Heart left ventricle (tissue), 16 donors: Measurements from ENCODE around the gene BRINP1. TPM values are rescaled to one million over a fixed set of nuclear protein-coding genes. Genes with fewer than 3 reads are reported as not detected.

Experiments used
- ATAC-seq, 4 donors: fragments of 200-7000 bp; cut with Tn5 transposase; one replicate each; pipeline ENCODE4 v1.9.1; 2020 to 2022; ENCODE audit warnings: moderate library complexity in 4 of 4, mild to moderate bottlenecking in 3 of 4, moderate number of reproducible peaks in 1 of 4
- DNase-seq, 5 donors: peaks; one replicate each; pipeline ENCODE4 v3.0.0-alpha.2; 2020
- H3K27ac ChIP-seq, 12 donors: fragments of 200-600 bp; sonication (generic) in 4 of 12; one replicate each; pipeline versions ENCODE4 v1.5.0 to v1.8.0; 2016 to 2022; ENCODE audit warnings: mild to moderate bottlenecking in 2 of 12
- H3K27me3 ChIP-seq, 9 donors: fragments of 200-600 bp; sonication (generic) in 2 of 9; one replicate each; pipeline versions ENCODE4 v1.5.1 to v1.8.0; 2016 to 2022; ENCODE audit warnings: mild to moderate bottlenecking in 3 of 9
- H3K36me3 ChIP-seq, 9 donors: fragments of 200-600 bp; sonication (generic) in 2 of 9; one replicate each; pipeline versions ENCODE4 v1.5.0 to v1.8.0; 2018 to 2022; ENCODE audit warnings: mild to moderate bottlenecking in 2 of 9
- H3K4me1 ChIP-seq, 12 donors: fragments of 200-600 bp; sonication (generic) in 4 of 12; one replicate each; pipeline versions ENCODE4 v1.5.0 to v1.8.0; 2016 to 2022; ENCODE audit warnings: mild to moderate bottlenecking in 3 of 12
- H3K4me3 ChIP-seq, 12 donors: fragments of 200-600 bp; sonication (generic) in 4 of 12; one replicate each; pipeline versions ENCODE4 v1.5.0 to v1.8.0; 2017 to 2022; ENCODE audit warnings: mild to moderate bottlenecking in 9 of 12, moderate library complexity in 4 of 12
- H3K9me3 ChIP-seq, 12 donors: fragments of 200-600 bp; sonication (generic) in 4 of 12; one replicate each; pipeline versions ENCODE4 v1.5.0 to v1.8.0; 2016 to 2022; ENCODE audit warnings: mild to moderate bottlenecking in 1 of 12
- CTCF ChIP-seq, 12 donors: fragments of 200-600 bp; sonication (generic) in 4 of 12; IDR thresholded peaks; one replicate each; pipeline versions ENCODE4 v1.5.0 to v1.8.0; 2018 to 2022; ENCODE audit warnings: antibody characterized with exemption in 12 of 12, mild to moderate bottlenecking in 5 of 12
- POLR2A ChIP-seq, 2 donors: fragments of 450-650 bp; IDR thresholded peaks; one replicate each; pipeline ENCODE4 v1.6.1; 2017; ENCODE audit warnings: antibody characterized with exemption in 2 of 2, mild to moderate bottlenecking in 2 of 2, moderate library complexity in 2 of 2
- WGBS, 4 donors: extraction: QIAGEN DNeasy Blood & Tissue Kit in 2 of 4; methylation state at CpG; one replicate each; pipeline versions ENCODE4 v1.1.5 to v1.1.7; 2013 to 2018; 5-methylcytosine and 5-hydroxymethylcytosine counted together
- intact Hi-C, 10 donors: fragments of 100-400 bp; cut with DNase I; formaldehyde crosslinking; loops; one replicate each; pipeline versions ENCODE4 v1.11.1 to v1.14.2; 2022
- polyA plus RNA-seq, 2 donors: library from polyadenylated mRNA; stranded (reverse); fragments of 200-250 nt; gene quantifications; one replicate each; pipeline ENCODE4 v1.2.3, GENCODE V29; 2013
- total RNA-seq, 9 donors: library from RNA; depleted of rRNA in 2 of 9; stranded (reverse); fragments of >200 nt in 2 of 9; fragmentation: NEBNext Ultra II Directional in 3 of 9; extraction: Animal tissue kit (Norgen Biotek cat#: 25700) in 3 of 9; gene quantifications; one replicate each; pipeline versions ENCODE4 v1.1.0 to v1.2.4, GENCODE V29; 2016 to 2023
- donor health status: ischemic (EF 13 %, LVEDD 7.1; RV severe dilation, severe dysfunction).
- donor health status: healthy with polysubstance abuse.
- donor health status: DM: no; HTN: yes; CAD: no.
- donor health status: DM: no; HTN: no; CAD: no.
- donor health status: ischemic (EF 25% LVEDD 6.9; RV normal size, moderate dysfunction).
- donor health status: ischemic (EF 25% LVEDD 5.7; RV mildly dilated, moderate dysfunction).
- donor health status: healthy.
- donor health status: DM: yes; HTN: yes; CAD: no.
- donor health status: ischemic (EF 35%, LVEDD 5.7; RV mildly dilated, moderate dysfunction).
- donor health status: nonischemic (EF 11% LVEDD 7.7; RV severe dilation, severe dysfunction).
- donor health status: DM: yes; HTN: yes; CAD: no.
- donor health status: PGD.
- donor health status: ischemic (EF 29% LVEDD 5.4; RV normal size, mild dysfunction).
- donor health status: nonischemic (EF 23%, LVEDD 6.1; RV moderate dilation, normal function).

The BRINP1 gene
- total and polyA plus RNA-seq, 11 donors = 0.04 to 7.1 (median 0.40) TPM; not detected in 1

- no peak for DNase-seq
- TF ChIP-seq CTCF (IDR thresholded peaks at IDR 0.05) (no peak), POLR2A (IDR thresholded peaks at IDR 0.05) (no peak)
- Histone ChIP-seq H3K4me3 (no peak overlapping the region), H3K9me3 (no peaks in the 10 kb centered on the region), H3K27ac (no peak overlapping the region), H3K4me1 (peaks cover 0 to 6% (median 0%) of the 10 kb centered on the region in 12 donors), H3K36me3 (no peaks in the 10 kb centered on the region), H3K27me3 (no peaks in the 10 kb centered on the region)
- ATAC-seq = no peak
- intact Hi-C loops = no loop called here
- 83 to 94% (median 89%) methylated on average over 3 of the region's 3 CpGs for WGBS, 4 donors
These were observed 30.2 kb downstream of the BRINP1 start for GRCh38 chr9:119339056-119339455.

GRCh38 chr9:119337573-119337972 lies 31.7 kb downstream of the BRINP1 start:
- no peak for TF ChIP-seq CTCF (IDR thresholded peaks at IDR 0.05)
- no peak for TF ChIP-seq POLR2A (IDR thresholded peaks at IDR 0.05)
- Histone ChIP-seq H3K27ac (no peak overlapping the region), H3K9me3 (no peaks in the 10 kb centered on the region), H3K4me3 (no peak overlapping the region), H3K27me3 (no peaks in the 10 kb centered on the region), H3K36me3 (no peaks in the 10 kb centered on the region), H3K4me1 (peaks cover 0 to 11% (median 0%) of the 10 kb centered on the region in 12 donors)
- intact Hi-C loops = no loop called here
- DNase-seq (no peak), ATAC-seq (no peak)

GRCh38 chr9:119334745-119335144 lies 34.5 kb downstream of the BRINP1 start:
- H3K36me3 ChIP-seq = no peaks in the 10 kb centered on the region
- peaks cover 0 to 11% (median 0%) of the 10 kb centered on the region in 12 donors for H3K4me1 ChIP-seq
- ATAC-seq (no peak), DNase-seq (no peak)
- H3K9me3 ChIP-seq = peaks cover 0 to 5% (median under 1%) of the 10 kb centered on the region in 12 donors
- WGBS, 4 donors = 57 to 73% (median 68%) methylated on average over 5 of the region's 5 CpGs
- H3K27me3 ChIP-seq = no peaks in the 10 kb centered on the region
- no peak overlapping the region for H3K27ac ChIP-seq
- no peak overlapping the region for H3K4me3 ChIP-seq
- intact Hi-C loops = no loop called here
- no peak for TF ChIP-seq POLR2A (IDR thresholded peaks at IDR 0.05)
- no peak for TF ChIP-seq CTCF (IDR thresholded peaks at IDR 0.05)

GRCh38 chr9:119333507-119334229 lies 35.6 kb downstream of the BRINP1 start:
- no peak for ATAC-seq
- DNase-seq = no peak
- Histone ChIP-seq H3K27me3 (no peaks in the 10 kb centered on the region), H3K4me1 (peaks cover 0 to 11% (median 0%) of the 10 kb centered on the region in 12 donors), H3K9me3 (peaks cover 0 to 15% (median 9%) of the 10 kb centered on the region in 12 donors), H3K36me3 (no peaks in the 10 kb centered on the region), H3K4me3 (no peak overlapping the region), H3K27ac (no peak overlapping the region)
- WGBS, 4 donors = 55 to 60% (median 59%) methylated on average over 4 of the region's 4 CpGs
- intact Hi-C loops = no loop called here
- no peak for TF ChIP-seq POLR2A (IDR thresholded peaks at IDR 0.05)
